Stomach (tissue), 9 donors: ENCODE data around the gene UBE2C. TPM values are rescaled to one million over a fixed set of nuclear protein-coding genes. Genes with fewer than 3 reads are reported as not detected.

ENCODE experiments used
- DNase-seq, 2 donors: peaks; one replicate each; pipeline versions ENCODE4 v3.0.0 to v3.0.0-alpha.2; 2013 to 2019
- H3K27ac ChIP-seq, 5 donors: fragments of 200-600 bp in 4 of 5; sonication (generic) in 4 of 5; one replicate each; pipeline ENCODE4 v1.5.1; 2013 to 2019; ENCODE audit warnings: mild to moderate bottlenecking in 1 of 5, moderate library complexity in 1 of 5
- H3K27me3 ChIP-seq, 3 donors: fragments of 200-600 bp; sonication (generic); one replicate each; pipeline ENCODE4 v1.5.1; 2017 to 2019; ENCODE audit warnings: mixed run types in 1 of 3
- H3K36me3 ChIP-seq, 4 donors: fragments of 200-600 bp; sonication (generic); 1 replicate in 3 of 4; 2 replicates in 1 of 4; pipeline ENCODE4 v1.5.1; 2016 to 2019
- H3K4me1 ChIP-seq, 4 donors: fragments of 200-600 bp; sonication (generic); one replicate each; pipeline ENCODE4 v1.5.1; 2016 to 2019
- H3K4me3 ChIP-seq, 4 donors: fragments of 200-600 bp; sonication (generic) in 3 of 4; one replicate each; pipeline ENCODE4 v1.5.1; 2016 to 2019; ENCODE audit warnings: mild to moderate bottlenecking in 1 of 4
- H3K9me3 ChIP-seq, 4 donors: fragments of 200-600 bp; sonication (generic); one replicate each; pipeline ENCODE4 v1.5.1; 2016 to 2019
- EP300 ChIP-seq: sonication (generic); formaldehyde crosslinking; IDR thresholded peaks from one replicate; pipeline ENCODE4 v1.6.1; 2017; ENCODE audit warnings: antibody characterized with exemption
- POLR2A ChIP-seq, 4 donors: fragments of 450-650 bp; IDR thresholded peaks; one replicate each; pipeline ENCODE4 v1.6.1; 2016; ENCODE audit warnings: antibody characterized with exemption in 4 of 4, control low read depth in 2 of 4, mild to moderate bottlenecking in 1 of 4, moderate library complexity in 1 of 4
- POLR2AphosphoS5 ChIP-seq, 3 donors: sonication (generic); formaldehyde crosslinking; IDR thresholded peaks; one replicate each; pipeline ENCODE4 v1.6.1; 2016; ENCODE audit warnings: antibody characterized with exemption in 3 of 3
- WGBS, 5 donors: extraction: QIAGEN DNeasy Blood & Tissue Kit in 3 of 5; methylation state at CpG; one replicate each; pipeline versions ENCODE4 v1.1.5 to v1.1.7; 2013 to 2018; 5-methylcytosine and 5-hydroxymethylcytosine counted together
- intact Hi-C: fragments of 100-400 bp; cut with DNase I; formaldehyde crosslinking; loops from one replicate; pipeline ENCODE4 v1.15.1; 2023; ENCODE audit warnings: low total_unique reads
- polyA plus RNA-seq, 3 donors: library from polyadenylated mRNA; stranded (reverse); fragments of 200-250 nt; gene quantifications; one replicate each; pipeline ENCODE4 v1.2.3, GENCODE V29; 2013
- total RNA-seq, 5 donors: library from RNA; depleted of rRNA; stranded (reverse); fragments of >200 nt; gene quantifications; one replicate each; pipeline versions ENCODE4 v1.1.0 to v1.2.3, GENCODE V29; 2014 to 2016
- TF ChIP-seq, protein P1 (sequence below), 7 experiments: fragments of 450-650 bp in 4 of 7; fragments of 200-600 bp in 3 of 7; sonication (generic) in 3 of 7; IDR thresholded peaks; one replicate each; pipeline ENCODE4 v1.5.1; 2016 to 2019; ENCODE audit warnings: antibody characterized with exemption in 7 of 7, control low read depth in 2 of 7, mild to moderate bottlenecking in 1 of 7
- donor health status: healthy with polysubstance abuse.
- donor health status: Bipolar disorder and iron deficiency.
- donor health status: healthy.

The UBE2C gene
- total and polyA plus RNA-seq, 8 donors = 10.5 to 72.2 (median 14.6) TPM; not detected in 1

DNA sequence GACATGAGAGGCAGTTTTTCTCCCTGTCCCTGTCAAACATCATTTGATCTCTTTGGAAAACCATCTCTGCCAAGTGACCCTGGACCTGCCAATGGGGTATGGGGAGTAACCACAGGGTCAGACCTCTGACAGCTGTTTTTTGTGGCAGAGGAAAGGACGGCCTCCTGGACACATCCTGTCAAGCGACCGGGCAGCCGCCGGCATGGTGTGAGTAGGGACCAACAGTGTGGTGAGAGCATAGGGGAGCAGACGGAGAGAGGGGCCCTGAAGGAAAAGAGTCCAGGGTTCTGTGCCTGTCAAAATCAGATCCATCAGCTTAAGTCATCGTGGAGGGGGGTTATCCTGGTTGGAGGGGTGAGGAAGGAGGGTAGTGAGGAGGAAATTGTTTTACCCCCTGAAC, 10.6 kb upstream of the UBE2C start:
- no peak overlapping the region for H3K4me3 ChIP-seq
- no peak for DNase-seq
- TF ChIP-seq EP300 = no peak
- no peak for TF ChIP-seq POLR2AphosphoS5 (IDR thresholded peaks at IDR 0.05)
- no peak for TF ChIP-seq POLR2A (IDR thresholded peaks at IDR 0.05)
- TF ChIP-seq, protein P1, sequence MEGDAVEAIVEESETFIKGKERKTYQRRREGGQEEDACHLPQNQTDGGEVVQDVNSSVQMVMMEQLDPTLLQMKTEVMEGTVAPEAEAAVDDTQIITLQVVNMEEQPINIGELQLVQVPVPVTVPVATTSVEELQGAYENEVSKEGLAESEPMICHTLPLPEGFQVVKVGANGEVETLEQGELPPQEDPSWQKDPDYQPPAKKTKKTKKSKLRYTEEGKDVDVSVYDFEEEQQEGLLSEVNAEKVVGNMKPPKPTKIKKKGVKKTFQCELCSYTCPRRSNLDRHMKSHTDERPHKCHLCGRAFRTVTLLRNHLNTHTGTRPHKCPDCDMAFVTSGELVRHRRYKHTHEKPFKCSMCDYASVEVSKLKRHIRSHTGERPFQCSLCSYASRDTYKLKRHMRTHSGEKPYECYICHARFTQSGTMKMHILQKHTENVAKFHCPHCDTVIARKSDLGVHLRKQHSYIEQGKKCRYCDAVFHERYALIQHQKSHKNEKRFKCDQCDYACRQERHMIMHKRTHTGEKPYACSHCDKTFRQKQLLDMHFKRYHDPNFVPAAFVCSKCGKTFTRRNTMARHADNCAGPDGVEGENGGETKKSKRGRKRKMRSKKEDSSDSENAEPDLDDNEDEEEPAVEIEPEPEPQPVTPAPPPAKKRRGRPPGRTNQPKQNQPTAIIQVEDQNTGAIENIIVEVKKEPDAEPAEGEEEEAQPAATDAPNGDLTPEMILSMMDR (IDR thresholded peaks at IDR 0.05) = no peak
- 87 to 93% (median 90%) methylated on average over 7 of the region's 7 CpGs for WGBS, 5 donors
- no peaks in the 10 kb centered on the region for H3K27me3 ChIP-seq
- no peak overlapping the region for H3K27ac ChIP-seq
- intact Hi-C loops = no loop called here
- peaks cover 58 to 72% (median 67%) of the 10 kb centered on the region in 4 donors for H3K36me3 ChIP-seq
- H3K4me1 ChIP-seq = peaks cover 8 to 15% (median 11%) of the 10 kb centered on the region in 4 donors
- H3K9me3 ChIP-seq = no peaks in the 10 kb centered on the region

DNA sequence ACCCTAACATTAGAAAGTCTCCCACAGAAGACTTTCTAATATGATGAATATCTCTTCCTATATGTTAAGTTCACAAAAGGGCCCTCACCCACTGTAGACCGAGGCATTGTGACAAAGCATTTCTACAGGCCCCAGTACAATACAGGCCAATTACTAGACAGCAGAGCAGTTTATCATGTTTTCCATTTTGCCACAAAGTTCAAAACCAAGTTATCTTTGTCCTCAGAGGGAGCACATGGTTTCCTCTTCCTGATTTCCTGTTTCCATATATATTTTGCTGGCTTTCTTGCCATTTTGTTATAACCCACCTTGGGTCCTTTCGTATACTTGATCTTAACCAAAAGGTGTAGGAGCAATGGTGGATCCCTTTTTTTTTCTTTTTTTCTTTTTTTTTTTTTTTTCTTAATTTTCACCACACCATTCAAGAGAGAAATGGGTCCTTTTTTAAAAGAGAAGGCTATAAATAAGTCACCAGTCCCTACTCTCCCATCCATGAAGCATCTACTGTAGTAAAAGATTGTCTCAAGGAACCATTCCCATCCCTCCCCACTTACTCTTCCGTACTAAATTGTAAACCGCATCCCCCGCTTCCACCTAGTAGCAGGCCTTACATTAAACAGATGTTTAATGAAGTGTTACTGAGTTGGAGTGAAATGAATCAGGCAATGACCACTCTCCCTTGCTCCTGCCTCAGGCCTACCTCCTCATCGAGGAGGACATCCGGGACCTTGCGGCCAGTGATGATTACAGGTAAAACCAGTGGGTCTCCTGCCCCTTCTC, 2.1 kb upstream of the UBE2C start:
- Histone ChIP-seq H3K4me1 (peaks cover 6 to 28% (median 13%) of the 10 kb centered on the region in 4 donors), H3K27ac (no peak overlapping the region), H3K4me3 (no peak overlapping the region), H3K9me3 (no peaks in the 10 kb centered on the region), H3K27me3 (no peaks in the 10 kb centered on the region), H3K36me3 (peaks cover 53 to 63% (median 62%) of the 10 kb centered on the region in 4 donors)
- no peak for DNase-seq
- no peak for TF ChIP-seq POLR2AphosphoS5 (IDR thresholded peaks at IDR 0.05)
- TF ChIP-seq, protein P1 (IDR thresholded peaks at IDR 0.05) = no peak
- no peak for TF ChIP-seq EP300
- TF ChIP-seq POLR2A (IDR thresholded peaks at IDR 0.05) = no peak
- intact Hi-C loops = loop anchor here (10.0 kb wide), 1 partner anchor 154 kb away; no protein-coding TSS in a partner anchor
- WGBS, 5 donors = 91 to 96% (median 95%) methylated on average over 8 of the region's 8 CpGs

DNA sequence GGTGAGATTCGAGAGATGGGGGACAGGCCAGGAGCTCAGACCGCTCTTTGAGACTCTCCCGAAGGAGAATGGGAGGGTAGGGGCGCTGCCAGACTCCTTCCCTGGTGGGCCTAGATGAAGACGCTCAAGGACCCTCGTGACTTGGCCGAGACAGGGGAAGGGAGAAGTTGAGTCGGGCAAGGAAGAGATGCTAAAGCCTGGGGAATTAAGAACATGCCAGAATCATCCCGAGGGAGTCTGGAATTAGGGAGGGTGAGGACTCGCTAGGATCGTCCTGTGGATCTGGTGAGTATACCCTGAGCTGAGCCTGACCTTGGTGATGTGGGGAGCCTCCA, 529 bp downstream of the UBE2C start:
- intact Hi-C loops = loop anchor here (10.0 kb wide), 1 partner anchor 152 kb away; no protein-coding TSS in a partner anchor
- Histone ChIP-seq H3K9me3 (no peaks in the 10 kb centered on the region), H3K4me1 (peaks cover 6 to 36% (median 15%) of the 10 kb centered on the region in 4 donors), H3K4me3 (peak overlapping the region; percentile 53 to 82 (median 66)), H3K27me3 (no peaks in the 10 kb centered on the region), H3K27ac (peak overlapping the region in 3 of 5 donors; percentile 6 to 56 (median 47)), H3K36me3 (peaks cover 32 to 37% (median 36%) of the 10 kb centered on the region in 4 donors)
- no peak for DNase-seq
- WGBS, 5 donors = 1 to 9% (median 5%) methylated on average over 7 to 11 of the region's 11 CpGs
- TF ChIP-seq POLR2A (IDR thresholded peaks at IDR 0.05) (no peak), EP300 (no peak), POLR2AphosphoS5 (IDR thresholded peaks at IDR 0.05) (no peak)
- TF ChIP-seq, protein P1 (IDR thresholded peaks at IDR 0.05) = no peak

DNA sequence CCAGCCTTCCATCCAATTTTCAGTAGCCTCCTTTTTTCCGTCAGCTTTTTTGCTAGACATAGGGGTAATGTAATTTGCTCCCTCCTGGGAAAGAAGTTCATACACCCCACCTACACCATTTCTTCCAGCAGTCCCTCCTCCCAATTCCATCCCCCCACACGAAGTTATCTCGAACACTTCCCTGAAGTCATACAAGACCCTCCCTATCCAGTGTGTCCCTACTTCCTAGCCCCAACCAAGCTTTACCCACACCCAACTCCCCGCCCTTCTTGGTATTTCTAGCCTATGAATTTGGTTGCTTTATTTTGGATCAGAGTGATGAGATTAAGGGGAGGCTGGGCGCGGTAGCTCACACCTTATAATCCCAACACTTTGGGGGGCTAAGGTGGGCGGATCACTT, 1.0 kb downstream of the UBE2C start:
- no peak for DNase-seq
- Histone ChIP-seq H3K36me3 (peaks cover 27 to 32% (median 31%) of the 10 kb centered on the region in 4 donors), H3K27ac (peak overlapping the region in 1 of 5 donors; percentile 6), H3K4me1 (peaks cover 6 to 38% (median 15%) of the 10 kb centered on the region in 4 donors), H3K4me3 (peak overlapping the region in 3 of 4 donors; percentile 53 to 82 (median 71)), H3K27me3 (no peaks in the 10 kb centered on the region), H3K9me3 (no peaks in the 10 kb centered on the region)
- TF ChIP-seq POLR2AphosphoS5 (IDR thresholded peaks at IDR 0.05) (no peak), EP300 (no peak)
- WGBS, 5 donors = 49 to 62% (median 56%) methylated on average over 7 of the region's 7 CpGs
- intact Hi-C loops = loop anchor here (10.0 kb wide), 1 partner anchor 151 kb away; no protein-coding TSS in a partner anchor
